Activated naive CD8-positive, alpha-beta T cell treated with anti-CD3 and anti-CD28 coated beads, Interleukin-2, amount 10 ng/mL, durations not matched to agents 7 days and 5 days (primary cell): Measurements from ENCODE around the gene GYPE. TPM values are rescaled to one million over a fixed set of nuclear protein-coding genes. Genes with fewer than 3 reads are reported as not detected.
A peak's percentile ranks its signal among the peaks of the same experiment; 100 is the strongest.
"Not testable (repeated sequence)": the region's sequence is repeated elsewhere in the genome, so short reads cannot be mapped to it uniquely, and the experiment has no call there.

Experiments used
- ATAC-seq: fragments of 150-1000 bp; cut with Tn5 transposase; one replicate; pipeline ENCODE4 v1.10.0; 2021; ENCODE audit warnings: low read depth, moderate library complexity
- POLR2A ChIA-PET: fragments of 350-600 bp; sonication (Branson Sonifier 250); formaldehyde crosslinking; loops from one replicate; lab custom pipeline; 2021; ENCODE audit warnings: antibody characterized with exemption; lab: Charles Lee
- DNase-seq: peaks from one replicate; pipeline ENCODE4 v3.0.0; 2021
- H3K27ac Mint-ChIP-seq: one replicate; pipeline ENCODE4 v1.8.0; 2022; ENCODE audit warnings: mild to moderate bottlenecking, mixed read lengths
- H3K27me3 Mint-ChIP-seq: one replicate; pipeline ENCODE4 v1.8.0; 2022; ENCODE audit warnings: mild to moderate bottlenecking, moderate library complexity, mixed read lengths
- H3K36me3 Mint-ChIP-seq: one replicate; pipeline ENCODE4 v1.8.0; 2021; ENCODE audit warnings: mild to moderate bottlenecking, mixed read lengths
- H3K4me1 Mint-ChIP-seq: one replicate; pipeline ENCODE4 v1.8.0; 2021; ENCODE audit warnings: mixed read lengths
- H3K4me3 Mint-ChIP-seq: one replicate; pipeline ENCODE4 v1.8.0; 2022; ENCODE audit warnings: mild to moderate bottlenecking, moderate library complexity, mixed read lengths
- H3K9me3 Mint-ChIP-seq: one replicate; pipeline ENCODE4 v1.8.0; 2021; ENCODE audit warnings: mixed read lengths
- total RNA-seq, 2 experiments: library from RNA; stranded (reverse); gene quantifications; one replicate each; pipeline ENCODE4 v1.2.3, GENCODE V29; 2021

Gene GYPE
- total RNA-seq, 2 experiments from 2014 or later = 3.0 to 3.5 TPM

GRCh38 chr4:143904431-143904830 lies 928 bp downstream of the GYPE start:
- H3K9me3 Mint-ChIP-seq, H3K4me3 Mint-ChIP-seq, DNase-seq, H3K36me3 Mint-ChIP-seq, H3K27ac Mint-ChIP-seq, H3K27me3 Mint-ChIP-seq, ATAC-seq, POLR2A ChIA-PET: not testable (repeated sequence)
- peaks cover 18% of the 10 kb centered on the region for H3K4me1 Mint-ChIP-seq

- ATAC-seq, H3K9me3 Mint-ChIP-seq, H3K36me3 Mint-ChIP-seq, H3K4me3 Mint-ChIP-seq, H3K27me3 Mint-ChIP-seq, H3K27ac Mint-ChIP-seq, POLR2A ChIA-PET, H3K4me1 Mint-ChIP-seq, DNase-seq: not testable (repeated sequence)
These were observed 15.0 kb downstream of the GYPE start for GRCh38 chr4:143890323-143890722.

- H3K36me3 Mint-ChIP-seq, H3K27ac Mint-ChIP-seq, H3K4me3 Mint-ChIP-seq, H3K27me3 Mint-ChIP-seq, H3K9me3 Mint-ChIP-seq, H3K4me1 Mint-ChIP-seq, DNase-seq, POLR2A ChIA-PET, ATAC-seq: not testable (repeated sequence)
These were observed 17.2 kb downstream of the GYPE start for GRCh38 chr4:143888189-143888588.

- H3K9me3 Mint-ChIP-seq, H3K27ac Mint-ChIP-seq, H3K36me3 Mint-ChIP-seq, DNase-seq, ATAC-seq, POLR2A ChIA-PET, H3K4me1 Mint-ChIP-seq, H3K27me3 Mint-ChIP-seq, H3K4me3 Mint-ChIP-seq: not testable (repeated sequence)
These were observed 20.4 kb downstream of the GYPE start for GRCh38 chr4:143884965-143885364.

- POLR2A ChIA-PET = no interaction called here
- Mint-ChIP-seq H3K36me3 (peaks cover 2% of the 10 kb centered on the region), H3K27ac (no peak overlapping the region), H3K9me3 (no peaks in the 10 kb centered on the region), H3K4me1 (no peaks in the 10 kb centered on the region), H3K27me3 (no peaks in the 10 kb centered on the region), H3K4me3 (no peak overlapping the region)
- no peak for ATAC-seq
- DNase-seq = no peak
These were observed 21.8 kb downstream of the GYPE start for GRCh38 chr4:143883529-143883928.

- Mint-ChIP-seq H3K27me3 (no peaks in the 10 kb centered on the region), H3K27ac (no peak overlapping the region), H3K9me3 (no peaks in the 10 kb centered on the region), H3K36me3 (peaks cover 2% of the 10 kb centered on the region), H3K4me1 (no peaks in the 10 kb centered on the region), H3K4me3 (no peak overlapping the region)
- POLR2A ChIA-PET = no interaction called here
- ATAC-seq = no peak
- DNase-seq = no peak
These were observed 22.5 kb downstream of the GYPE start for GRCh38 chr4:143882892-143883291.

GRCh38 chr4:143879561-143879960 lies 25.8 kb downstream of the GYPE start:
- H3K27me3 Mint-ChIP-seq, H3K4me3 Mint-ChIP-seq, H3K9me3 Mint-ChIP-seq, H3K4me1 Mint-ChIP-seq, H3K36me3 Mint-ChIP-seq, ATAC-seq, POLR2A ChIA-PET, H3K27ac Mint-ChIP-seq, DNase-seq: not testable (repeated sequence)

GRCh38 chr4:143875357-143875756 lies 30.0 kb downstream of the GYPE start:
- H3K36me3 Mint-ChIP-seq, DNase-seq, H3K27me3 Mint-ChIP-seq, H3K4me3 Mint-ChIP-seq, H3K4me1 Mint-ChIP-seq, POLR2A ChIA-PET, H3K27ac Mint-ChIP-seq, H3K9me3 Mint-ChIP-seq, ATAC-seq: not testable (repeated sequence)

GRCh38 chr4:143870523-143871268 lies 34.7 kb downstream of the GYPE start:
- H3K4me3 Mint-ChIP-seq, H3K4me1 Mint-ChIP-seq, H3K27me3 Mint-ChIP-seq, POLR2A ChIA-PET, DNase-seq, H3K9me3 Mint-ChIP-seq, H3K27ac Mint-ChIP-seq, ATAC-seq, H3K36me3 Mint-ChIP-seq: not testable (repeated sequence)

GRCh38 chr4:143869925-143870324 lies 35.4 kb downstream of the GYPE start:
- H3K27ac Mint-ChIP-seq, DNase-seq, POLR2A ChIA-PET, H3K4me1 Mint-ChIP-seq, ATAC-seq, H3K9me3 Mint-ChIP-seq, H3K4me3 Mint-ChIP-seq, H3K27me3 Mint-ChIP-seq, H3K36me3 Mint-ChIP-seq: not testable (repeated sequence)

- H3K27ac Mint-ChIP-seq = peak overlapping the region; percentile 23
- H3K4me1 Mint-ChIP-seq, H3K9me3 Mint-ChIP-seq, DNase-seq, H3K4me3 Mint-ChIP-seq, H3K27me3 Mint-ChIP-seq, ATAC-seq, POLR2A ChIA-PET, H3K36me3 Mint-ChIP-seq: not testable (repeated sequence)
These were observed 42.6 kb downstream of the GYPE start for GRCh38 chr4:143862716-143863115.

GRCh38 chr4:143858456-143858855 lies 46.9 kb downstream of the GYPE start:
- POLR2A ChIA-PET = no interaction called here
- H3K36me3 Mint-ChIP-seq = no peaks in the 10 kb centered on the region
- DNase-seq = no peak
- peaks cover 7% of the 10 kb centered on the region for H3K4me1 Mint-ChIP-seq
- no peaks in the 10 kb centered on the region for H3K27me3 Mint-ChIP-seq
- ATAC-seq = no peak
- H3K27ac Mint-ChIP-seq = no peak overlapping the region
- H3K9me3 Mint-ChIP-seq = no peaks in the 10 kb centered on the region
- H3K4me3 Mint-ChIP-seq = no peak overlapping the region

- DNase-seq, H3K36me3 Mint-ChIP-seq, H3K27me3 Mint-ChIP-seq, H3K27ac Mint-ChIP-seq, H3K9me3 Mint-ChIP-seq, ATAC-seq, H3K4me1 Mint-ChIP-seq, H3K4me3 Mint-ChIP-seq, POLR2A ChIA-PET: not testable (repeated sequence)
These were observed 47.7 kb downstream of the GYPE start for GRCh38 chr4:143857391-143858336.
